Stimulated activated CD8-positive, alpha-beta memory T cell treated with anti-CD3 and anti-CD28 coated beads, Interleukin-15, amount 100 ng/mL, for 48 hours (primary cell): ENCODE measurements around the gene STOML1.
"Not testable (repeated sequence)": the region's sequence is repeated elsewhere in the genome, so short reads cannot be mapped to it uniquely, and the experiment has no call there.

Experiments
- DNase-seq, 2 donors: peaks; one replicate each; pipeline ENCODE4 v3.0.0-alpha.2; 2020; ENCODE audit warnings: low read depth in 2 of 2

The STOML1 gene

GRCh38 chr15:73946795-73947370, 45.2 kb downstream of the STOML1 start:
- no peak for DNase-seq

GRCh38 chr15:73946046-73946721, 45.9 kb downstream of the STOML1 start:
- no peak for DNase-seq

GRCh38 chr15:73945130-73945508, 47.0 kb downstream of the STOML1 start:
- no peak for DNase-seq

- no peak for DNase-seq
These were observed 47.6 kb downstream of the STOML1 start for GRCh38 chr15:73944161-73945129.

GRCh38 chr15:73942751-73943270, 49.3 kb downstream of the STOML1 start:
- DNase-seq, result no peak

GRCh38 chr15:73941871-73942635, 50.0 kb downstream of the STOML1 start:
- DNase-seq, result no peak

GRCh38 chr15:73941449-73941848, 50.6 kb downstream of the STOML1 start:
- no peak for DNase-seq

- DNase-seq, result no peak
These were observed 51.1 kb downstream of the STOML1 start for GRCh38 chr15:73941044-73941443.

- DNase-seq, result no peak
These were observed 51.8 kb downstream of the STOML1 start for GRCh38 chr15:73940061-73940981.

GRCh38 chr15:73939138-73939537, 53.0 kb downstream of the STOML1 start:
- DNase-seq, result no peak

- not testable (repeated sequence) for DNase-seq
These were observed 53.6 kb downstream of the STOML1 start for GRCh38 chr15:73938516-73938915.

- DNase-seq, result no peak
These were observed 54.4 kb downstream of the STOML1 start for GRCh38 chr15:73937726-73938125.

GRCh38 chr15:73937296-73937695, 54.8 kb downstream of the STOML1 start:
- no peak for DNase-seq

- DNase-seq, result no peak
These were observed 55.4 kb downstream of the STOML1 start for GRCh38 chr15:73936588-73937290.

- DNase-seq, result no peak
These were observed 55.9 kb downstream of the STOML1 start for GRCh38 chr15:73936181-73936580.

GRCh38 chr15:73935547-73935946, 56.5 kb downstream of the STOML1 start:
- DNase-seq, result no peak

- DNase-seq, result no peak
These were observed 57.8 kb downstream of the STOML1 start for GRCh38 chr15:73934281-73934680.

GRCh38 chr15:73932381-73933191, 59.5 kb downstream of the STOML1 start:
- DNase-seq, result no peak

- no peak for DNase-seq
These were observed 60.7 kb downstream of the STOML1 start for GRCh38 chr15:73931441-73931840.
